HG02623 (cell line): Measurements from ENCODE around the gene OR52I2.

Source experiments
- ATAC-seq: cut with Tn5 transposase; IDR thresholded peaks from one replicate; pipeline ENCODE4 v1.9.1; 2021; ENCODE audit warnings: moderate library complexity; ENCODE audit not compliant: unreplicated experiment

The OR52I2 gene

DNA sequence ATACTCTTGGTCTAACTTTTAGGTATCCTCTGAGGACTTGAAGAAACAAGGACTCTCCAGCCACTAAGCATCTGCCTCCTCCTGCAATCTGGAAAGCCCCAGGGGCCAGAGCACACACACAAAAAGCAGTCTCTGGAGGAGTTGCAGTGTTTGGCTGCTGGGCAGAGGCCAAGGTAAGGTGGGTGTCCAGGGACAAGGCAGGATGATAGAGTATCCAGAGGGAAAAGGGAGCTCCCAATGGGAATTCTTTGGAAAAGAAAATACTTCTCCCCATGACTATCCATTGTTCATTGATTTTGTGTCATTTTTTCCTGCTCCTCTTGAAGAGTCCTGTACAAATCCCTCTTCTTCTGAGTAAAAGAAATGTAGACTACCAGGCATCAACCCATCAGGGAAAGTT is at the start of gene OR52I2:
Gene OR52I2 (plus strand): TSS at position 301 of the 400 bp plus-strand sequence.
- no peak for ATAC-seq

DNA sequence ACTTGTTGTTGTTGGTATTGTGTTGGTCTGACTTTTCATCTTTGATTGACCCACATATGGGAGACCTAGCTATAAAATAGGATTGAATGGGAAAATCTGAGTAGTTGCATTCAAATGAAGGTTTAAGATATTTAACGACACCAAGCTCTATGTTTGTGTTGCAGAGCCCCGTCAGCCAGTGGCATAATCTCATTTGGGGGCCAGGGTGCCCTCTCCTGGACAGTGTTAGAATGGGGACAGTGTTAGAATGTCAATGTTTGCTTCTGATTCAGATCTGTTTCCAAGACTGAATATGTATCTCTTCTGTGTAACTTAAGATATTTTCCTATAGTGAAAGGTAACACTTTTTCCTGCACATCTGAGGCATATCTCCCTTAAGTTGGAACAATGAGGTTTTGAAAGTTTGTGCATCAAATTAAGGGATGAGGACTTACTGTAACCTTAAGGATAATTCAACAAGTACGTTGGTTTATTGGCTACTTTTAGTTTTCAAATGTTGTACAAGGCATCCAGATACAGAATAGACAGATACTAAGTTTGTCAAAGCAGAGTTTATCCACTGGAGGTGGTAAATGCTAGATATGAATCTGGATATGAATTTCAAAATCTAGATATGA is 41.8 kb upstream of the OR52I2 start:
- ATAC-seq = no peak

DNA sequence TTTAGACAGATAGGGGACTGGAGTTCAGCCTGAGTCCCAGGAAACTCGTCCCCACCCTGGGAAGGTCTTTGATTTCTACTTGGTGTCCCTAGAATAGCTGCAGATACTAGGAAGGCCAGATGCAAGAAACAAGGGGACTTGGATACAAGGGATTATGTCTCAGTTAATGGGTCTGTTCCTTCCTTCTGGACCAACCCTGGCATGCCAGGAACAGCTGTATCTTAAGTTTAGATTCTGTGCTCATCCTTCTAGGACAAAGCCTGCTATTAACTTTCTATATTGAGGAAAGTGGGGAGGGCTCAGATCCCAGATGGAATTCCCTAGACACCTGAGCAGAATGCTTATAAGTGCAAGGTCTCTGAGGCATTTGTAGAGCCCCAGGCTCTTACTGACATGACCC is 40.5 kb upstream of the OR52I2 start:
- ATAC-seq = no peak

DNA sequence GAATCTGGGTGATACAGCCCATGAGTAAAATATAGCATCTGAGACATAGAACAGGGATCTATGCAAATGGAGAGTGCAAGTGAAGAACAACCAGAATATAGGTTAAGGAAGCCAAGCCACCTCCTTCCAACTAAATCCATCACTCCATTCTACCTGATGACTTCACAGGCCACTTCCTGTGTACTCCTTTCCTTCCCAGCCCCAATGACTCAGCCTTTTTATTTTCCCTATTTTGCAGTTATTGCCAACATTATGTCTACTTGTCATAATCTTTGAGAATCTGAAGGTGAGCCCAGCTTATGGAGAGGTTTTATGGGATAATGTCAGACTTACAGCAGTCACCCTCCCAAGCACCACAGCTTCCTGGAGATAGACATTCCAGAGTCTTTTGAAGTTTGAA is 38.0 kb upstream of the OR52I2 start:
- ATAC-seq = no peak

DNA sequence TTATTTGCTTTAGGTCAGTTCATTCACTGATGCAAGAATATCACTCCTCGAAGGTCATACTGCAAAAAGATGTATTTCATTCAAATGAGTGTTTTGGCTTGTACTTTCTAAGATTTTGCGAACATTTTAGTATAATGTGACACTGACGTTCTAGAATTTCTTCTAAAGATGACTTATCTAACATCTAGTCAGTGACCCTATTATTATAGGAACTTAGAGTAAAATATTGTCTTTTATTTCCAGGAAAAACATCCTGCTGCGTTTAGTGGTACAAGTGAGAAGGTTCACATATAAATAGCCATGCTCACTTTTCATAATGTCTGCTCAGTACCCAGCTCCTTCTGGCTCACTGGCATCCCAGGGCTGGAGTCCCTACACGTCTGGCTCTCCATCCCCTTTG is 36.7 kb upstream of the OR52I2 start, which contains the start of gene OR52M1:
Gene OR52M1 (plus strand): TSS at position 301 of the 400 bp plus-strand sequence. CDS start 0 bp downstream, at position 301.
- ATAC-seq = no peak

DNA sequence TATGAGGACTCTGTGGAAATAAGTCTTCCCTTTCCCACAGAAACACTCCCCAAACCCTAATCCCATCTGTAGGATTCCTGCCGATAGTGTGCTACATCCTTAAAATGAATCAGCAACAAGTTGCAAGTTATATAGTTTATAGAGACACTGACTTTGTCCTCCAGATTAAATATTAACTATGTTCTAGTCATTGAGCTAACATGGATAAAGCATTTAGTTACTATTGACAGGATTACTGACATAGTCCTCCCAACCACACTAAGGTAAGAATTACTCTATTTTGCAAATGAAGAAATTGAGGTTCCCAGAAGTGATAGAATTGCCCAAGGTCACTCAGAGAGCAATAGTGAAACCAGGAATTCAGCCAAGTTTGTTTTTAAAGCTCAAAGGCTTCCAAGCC is 34.7 kb upstream of the OR52I2 start:
- ATAC-seq = no peak

DNA sequence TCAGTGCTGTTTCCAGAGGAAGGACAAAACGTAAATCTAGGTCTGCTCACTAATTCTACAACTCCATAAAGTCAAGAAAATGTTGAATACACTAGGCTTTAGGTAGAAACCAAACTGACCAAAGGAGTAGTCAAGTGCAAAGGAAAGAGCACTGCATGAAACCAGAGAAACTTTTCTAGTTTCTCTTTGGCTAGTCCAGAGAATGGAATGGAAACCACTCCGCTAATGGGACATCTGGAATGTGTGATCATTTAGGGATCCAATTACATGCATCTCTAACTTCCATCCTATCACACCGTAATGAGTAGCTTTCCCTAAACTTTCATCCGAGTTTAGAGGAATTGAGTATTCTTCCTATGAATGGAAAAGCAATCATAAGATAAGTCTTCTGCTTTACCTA is 34.1 kb upstream of the OR52I2 start:
- no peak for ATAC-seq

DNA sequence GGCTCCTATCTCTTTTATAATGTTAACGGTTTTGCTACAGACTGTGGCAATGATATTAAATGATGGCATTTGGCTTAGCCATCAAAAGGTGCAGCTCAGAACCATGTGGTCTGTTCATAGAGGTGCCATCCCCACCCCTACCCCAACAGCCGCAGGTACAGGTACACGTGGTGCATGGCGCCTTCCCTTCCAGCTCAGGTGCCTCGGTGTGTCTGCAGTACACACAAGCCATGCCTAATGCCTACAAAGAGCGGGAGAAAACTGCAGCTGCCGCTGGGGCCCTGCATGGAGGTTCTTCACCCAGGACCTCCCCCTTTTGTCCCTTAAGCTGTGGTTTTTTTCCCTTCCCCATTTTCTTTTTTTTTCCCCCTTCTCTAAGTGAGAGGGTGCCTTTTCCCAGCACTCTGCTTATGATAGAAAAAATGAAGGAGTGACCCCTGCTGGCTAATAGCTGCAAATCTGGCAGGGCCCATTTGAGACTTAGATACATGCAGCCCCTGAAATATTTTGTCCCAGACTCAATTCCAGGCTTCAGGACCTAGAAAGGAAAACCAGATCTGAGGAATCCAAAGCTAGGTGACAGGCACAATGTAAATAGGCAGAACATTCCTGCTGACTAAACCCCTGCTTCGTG is 30.1 kb upstream of the OR52I2 start:
- ATAC-seq = no peak

DNA sequence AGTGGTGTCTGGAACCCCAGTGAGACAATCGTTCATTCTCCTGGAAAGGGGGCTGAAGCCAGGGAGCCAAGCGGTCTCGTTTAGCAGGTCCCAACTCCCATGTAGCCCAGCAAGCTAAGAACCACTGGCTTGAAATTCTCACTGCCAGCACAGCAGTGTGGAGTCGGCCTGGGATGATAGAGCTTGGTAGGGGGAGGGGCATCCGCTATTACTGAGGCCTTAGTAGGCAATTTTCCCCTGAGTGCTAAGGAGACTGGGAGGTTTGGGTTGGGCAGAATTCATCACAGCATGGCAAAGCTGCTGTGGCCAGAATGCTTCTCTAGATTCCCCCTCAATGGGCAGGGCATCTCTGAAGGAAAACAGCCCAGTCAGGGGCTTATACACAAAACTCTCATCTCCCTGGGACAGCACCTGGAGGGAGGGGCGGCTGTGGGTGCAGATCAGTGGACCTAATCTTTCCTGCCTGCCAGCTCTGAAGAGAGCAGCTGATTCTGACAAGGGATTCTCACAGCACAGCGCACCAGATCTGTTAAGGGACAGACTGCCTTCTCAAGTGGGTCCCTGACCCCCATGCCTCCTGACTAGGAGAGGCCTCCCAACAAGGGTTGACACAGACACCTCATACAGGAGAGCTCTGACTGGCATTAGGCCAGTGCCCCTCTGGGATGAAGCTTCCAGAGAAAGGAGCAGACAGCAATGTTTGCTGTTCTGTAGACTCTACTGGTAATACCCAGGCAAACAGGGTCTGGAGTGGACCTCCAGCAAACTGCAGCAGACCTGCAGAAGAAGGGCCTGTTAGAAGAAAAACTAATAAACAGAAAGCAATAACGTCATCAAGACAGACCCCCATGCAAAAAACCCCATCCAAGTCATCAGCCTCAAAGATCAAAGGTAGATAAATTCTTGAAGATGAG is 21.8 kb upstream of the OR52I2 start:
- no peak for ATAC-seq

DNA sequence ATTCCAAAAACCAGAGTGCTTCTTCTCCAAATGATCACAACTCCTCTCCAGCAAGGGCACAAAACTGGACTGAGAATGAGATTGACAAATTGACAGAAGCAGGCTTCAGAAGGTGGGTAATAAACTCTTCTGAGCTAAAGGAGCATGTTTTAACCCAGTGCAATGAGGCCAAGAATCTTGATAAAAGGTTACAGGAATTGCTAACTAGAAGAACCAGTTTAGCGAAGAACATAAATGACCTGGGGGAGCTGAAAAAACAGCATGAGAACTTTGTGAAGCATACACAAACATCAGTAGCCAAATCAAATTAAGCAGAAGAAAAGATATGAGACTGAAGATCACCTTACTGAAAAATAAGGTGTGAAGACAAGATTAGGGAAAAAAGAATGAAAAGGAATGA is 21.1 kb upstream of the OR52I2 start:
- ATAC-seq = no peak

DNA sequence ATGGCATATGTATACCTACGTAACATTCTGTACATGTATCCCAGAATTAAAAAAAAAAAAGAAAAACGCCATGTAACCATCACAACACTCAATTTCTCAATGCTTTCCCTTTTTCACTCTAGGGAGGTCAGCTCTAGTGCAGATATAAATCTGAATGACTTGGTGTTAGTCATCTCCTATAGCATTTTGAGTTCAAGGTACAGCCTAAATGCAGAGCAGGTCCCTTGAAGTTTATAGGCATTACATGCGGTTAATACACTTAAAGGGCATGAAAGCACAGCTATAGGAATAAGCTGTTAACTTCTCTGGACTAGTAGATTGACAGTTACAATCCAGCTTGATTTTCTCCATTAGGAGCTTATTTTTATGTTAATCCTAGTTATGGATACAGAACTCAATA is 16.2 kb upstream of the OR52I2 start:
- ATAC-seq = no peak

DNA sequence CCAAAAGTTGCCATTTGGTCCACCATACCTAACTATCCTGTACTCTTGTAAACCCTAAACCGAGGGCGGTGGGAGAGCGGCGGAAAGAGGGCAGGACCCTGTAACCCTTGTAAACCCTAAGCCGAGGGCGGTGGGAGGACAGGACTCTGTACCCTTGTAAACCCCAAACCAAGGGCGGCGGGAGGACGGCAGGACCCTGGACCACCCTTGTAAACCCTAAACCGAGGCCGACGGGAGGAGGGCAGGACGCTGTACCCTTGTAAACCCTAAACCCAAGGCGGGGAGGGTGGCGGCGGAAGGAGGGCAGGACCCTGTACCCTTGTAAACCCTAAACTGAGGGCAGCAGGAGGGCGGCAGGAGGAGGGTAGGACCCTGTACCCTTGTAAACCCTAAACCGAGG is 12.5 kb upstream of the OR52I2 start:
- no peak for ATAC-seq

DNA sequence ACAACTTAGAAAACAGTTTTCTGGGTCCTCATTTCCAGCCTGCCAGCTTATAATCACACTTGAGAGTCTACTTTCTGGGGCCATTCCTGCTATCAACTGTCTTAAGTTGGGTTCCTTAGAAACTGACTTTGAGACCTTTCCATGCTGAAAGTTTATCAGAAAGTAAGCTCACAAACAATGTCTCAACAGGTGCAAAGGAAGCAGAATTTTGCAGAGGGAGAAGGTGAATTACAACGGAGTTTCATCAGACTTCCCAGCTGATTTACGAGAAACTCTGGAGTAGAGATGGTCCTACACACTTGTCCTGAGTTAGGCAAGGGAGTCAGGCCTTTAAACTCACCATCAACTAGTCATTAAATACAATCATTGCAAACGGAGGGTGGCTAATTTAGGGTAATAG is 4.7 kb upstream of the OR52I2 start:
- no peak for ATAC-seq

DNA sequence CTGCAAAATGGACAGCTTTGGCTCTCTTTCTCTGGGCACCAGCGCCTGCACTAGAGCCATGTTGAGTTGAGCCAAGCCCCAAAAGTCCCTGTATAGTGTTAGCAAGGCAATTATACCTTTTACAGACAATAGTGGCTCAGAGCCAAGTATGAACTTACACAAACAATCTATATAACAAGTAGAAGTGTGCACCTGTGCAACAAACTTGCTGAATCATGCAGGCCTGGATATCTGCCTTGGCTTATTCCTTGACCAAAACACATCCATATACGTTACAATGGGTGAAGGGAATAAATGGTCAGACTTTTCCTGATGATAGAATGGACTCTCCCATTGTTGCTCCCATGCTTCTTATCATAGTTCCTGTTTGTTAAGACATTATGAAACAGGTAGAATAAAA is 3.8 kb upstream of the OR52I2 start:
- ATAC-seq = no peak

DNA sequence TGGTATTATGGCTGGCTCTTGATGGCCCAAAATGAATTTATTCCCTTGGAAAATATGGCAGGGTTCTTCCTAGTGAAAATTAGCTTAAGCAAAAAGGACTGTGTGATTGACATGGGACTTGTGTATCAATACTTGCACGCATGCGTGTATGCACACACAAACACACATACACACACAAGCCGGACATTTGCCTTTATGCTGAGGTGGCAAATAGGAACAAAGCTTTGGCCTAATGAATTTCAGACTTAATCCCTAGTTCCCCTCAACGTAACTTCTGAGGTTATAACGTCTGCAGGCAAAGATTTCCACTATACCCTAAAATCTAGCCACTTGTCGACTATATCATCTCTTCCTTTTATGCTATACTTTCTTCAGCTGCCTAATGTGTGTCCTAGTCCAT is 2.9 kb upstream of the OR52I2 start:
- ATAC-seq = no peak

DNA sequence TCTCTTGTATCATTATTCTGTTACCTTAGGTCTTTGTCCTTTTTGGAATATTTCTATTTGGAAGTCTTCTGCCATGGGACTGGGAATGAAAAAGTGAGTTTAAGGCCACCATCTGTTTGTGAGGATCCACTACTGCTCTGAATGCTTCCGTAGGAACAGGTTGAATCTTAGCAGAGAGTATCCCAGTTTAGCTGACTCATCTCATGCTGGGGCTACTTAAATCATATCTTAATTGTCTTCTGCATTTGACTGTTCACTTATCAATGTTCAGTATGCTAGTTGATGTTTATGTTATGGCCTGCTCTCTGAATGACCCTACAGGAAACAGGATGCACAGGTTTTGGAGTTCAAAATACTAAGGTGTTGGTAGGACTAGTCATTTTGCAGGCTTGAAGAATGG is 1.4 kb upstream of the OR52I2 start:
- ATAC-seq = no peak

DNA sequence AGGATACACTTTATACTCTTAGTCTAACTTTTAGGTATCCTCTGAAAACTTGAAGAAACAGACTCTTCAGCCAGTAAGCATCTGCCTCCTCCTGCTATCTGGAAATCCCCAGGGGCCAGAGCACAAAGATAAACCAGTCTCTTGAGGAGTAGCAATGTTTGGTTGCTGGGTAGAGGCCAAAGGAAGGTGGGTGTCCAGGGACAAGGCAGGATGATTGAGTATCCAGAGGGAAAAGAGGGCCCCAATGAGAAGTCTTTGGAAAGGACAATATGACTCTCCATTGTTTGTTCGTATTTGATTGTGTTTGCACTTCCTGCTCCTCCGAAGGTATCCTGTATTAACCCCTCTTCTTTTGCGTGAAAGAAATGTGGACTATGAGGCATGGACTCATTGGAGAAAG is 7.5 kb downstream of the OR52I2 start:
- no peak for ATAC-seq

DNA sequence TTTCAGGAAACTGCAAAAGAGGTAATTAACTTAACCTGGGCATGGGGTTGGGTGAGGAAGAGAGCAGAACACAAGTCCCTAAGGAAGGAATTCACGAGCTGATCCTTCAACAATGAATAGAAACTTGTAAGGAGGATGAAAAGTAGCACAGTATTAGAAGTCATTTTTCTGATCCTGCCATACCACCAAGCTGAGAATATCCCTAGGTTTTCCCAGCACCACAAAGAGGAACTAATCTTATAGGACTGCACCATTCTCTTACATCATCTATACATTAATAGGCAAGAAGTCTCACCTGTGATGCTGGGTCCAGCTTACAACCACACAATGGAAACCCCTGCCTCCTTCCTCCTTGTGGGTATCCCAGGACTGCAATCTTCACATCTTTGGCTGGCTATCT is 12.2 kb downstream of the OR52I2 start, which contains the start of gene OR52I1:
Gene OR52I1 (plus strand): TSS at position 301 of the 400 bp plus-strand sequence. CDS start 0 bp downstream, at position 301.
- no peak for ATAC-seq

DNA sequence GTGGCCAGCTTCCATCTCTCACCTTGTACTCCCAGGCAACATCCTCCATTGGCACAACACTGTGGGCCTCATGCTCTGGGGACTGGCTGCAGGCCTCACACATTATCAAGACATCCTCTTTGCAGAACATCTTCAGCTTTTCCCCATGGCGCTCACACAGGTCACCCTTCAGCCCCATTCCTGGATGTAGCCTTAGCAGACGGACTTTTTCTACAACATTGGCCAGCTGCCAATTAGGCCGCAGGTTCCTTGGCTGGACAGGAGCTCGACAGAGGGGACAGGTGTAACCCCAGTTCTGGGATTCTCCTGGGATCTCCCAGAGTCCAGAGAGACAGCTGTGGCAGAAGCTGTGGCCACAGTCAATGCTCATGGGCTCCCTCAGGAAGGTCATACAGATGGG is 23.5 kb downstream of the OR52I2 start:
- no peak for ATAC-seq

DNA sequence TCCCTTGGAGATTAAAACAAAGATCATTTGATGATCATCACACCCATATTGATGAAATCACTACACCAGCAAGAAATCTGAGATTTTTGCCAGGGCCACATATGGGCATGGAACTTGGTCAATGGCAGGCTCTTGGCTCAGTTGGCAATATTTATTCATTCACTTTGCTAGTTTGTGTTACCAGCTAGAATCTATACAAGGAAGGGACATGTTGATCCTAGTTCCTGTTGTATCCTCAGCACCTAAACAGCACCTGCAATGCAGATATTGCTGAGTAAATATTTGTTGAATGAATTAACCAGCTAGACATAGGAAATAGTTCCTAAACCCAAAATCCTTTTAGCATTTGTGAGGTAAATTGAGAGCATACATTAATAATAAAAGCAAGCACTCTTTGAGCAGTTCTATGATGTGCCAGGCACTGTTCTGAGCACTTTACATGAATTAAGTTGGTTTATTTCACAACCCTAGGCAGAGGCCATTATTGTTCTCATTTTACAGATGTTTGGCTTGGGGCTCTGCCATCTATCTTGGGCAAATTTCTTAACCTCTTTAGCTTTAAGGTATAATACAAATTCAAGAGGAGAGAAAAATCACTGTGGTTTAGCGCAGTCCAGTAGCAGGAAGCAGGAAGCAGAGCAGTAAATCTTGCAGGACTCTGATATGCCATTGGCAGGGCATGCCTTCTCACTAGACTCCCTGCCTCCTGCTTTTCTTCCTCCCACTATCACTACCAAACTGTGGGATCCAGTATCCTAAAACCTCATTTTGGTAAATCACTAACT is 24.9 kb downstream of the OR52I2 start:
- no peak for ATAC-seq

DNA sequence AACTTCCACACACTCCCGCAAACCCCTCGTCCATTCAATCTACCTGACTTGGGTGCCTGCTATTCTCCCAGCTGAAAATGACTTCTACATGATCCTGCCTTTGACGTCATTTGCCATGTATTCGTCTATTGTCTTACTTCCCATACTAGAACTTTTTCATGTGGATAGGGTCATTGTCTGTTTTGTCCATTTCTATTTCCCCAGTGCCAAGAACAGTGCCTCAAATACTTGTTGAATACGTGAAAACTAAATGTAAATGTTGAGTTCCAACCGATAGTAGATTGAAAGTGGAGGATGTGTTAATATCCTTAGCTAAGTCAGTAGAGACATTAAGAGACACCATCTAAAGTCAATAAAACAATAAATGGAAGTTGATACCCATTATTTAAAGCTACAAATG is 25.6 kb downstream of the OR52I2 start:
- no peak for ATAC-seq
